T-helper 9 cell (primary cell): Measurements from ENCODE around the gene KRT6A.
"Not testable (repeated sequence)": the region's sequence is repeated elsewhere in the genome, so short reads cannot be mapped to it uniquely, and the experiment has no call there.

Source experiments
- DNase-seq: peaks from one replicate; pipeline ENCODE4 v3.0.0-alpha.2; 2020

The KRT6A gene

GRCh38 chr12:52499806-52500560, 6.9 kb upstream of the KRT6A start:
- no peak for DNase-seq

GRCh38 chr12:52498946-52499345, 5.9 kb upstream of the KRT6A start:
- DNase-seq, result no peak

- DNase-seq, result no peak
Observed at GRCh38 chr12:52497975-52498374, 4.9 kb upstream of the KRT6A start.

- no peak for DNase-seq
Observed at GRCh38 chr12:52496590-52497071, 3.6 kb upstream of the KRT6A start.

GRCh38 chr12:52496054-52496453, 3.0 kb upstream of the KRT6A start:
- DNase-seq, result no peak

GRCh38 chr12:52495389-52495788, 2.3 kb upstream of the KRT6A start:
- no peak for DNase-seq

- DNase-seq, result no peak
Observed at GRCh38 chr12:52494518-52494917, 1.5 kb upstream of the KRT6A start.

GRCh38 chr12:52494100-52494499, 1.0 kb upstream of the KRT6A start:
- DNase-seq, result no peak

GRCh38 chr12:52492405-52492804, 652 bp downstream of the KRT6A start:
- not testable (repeated sequence) for DNase-seq

- DNase-seq, result not testable (repeated sequence)
Observed at GRCh38 chr12:52491495-52491894, 1.6 kb downstream of the KRT6A start.

GRCh38 chr12:52488736-52489135, 4.3 kb downstream of the KRT6A start:
- no peak for DNase-seq

GRCh38 chr12:52487744-52488443, 5.2 kb downstream of the KRT6A start:
- not testable (repeated sequence) for DNase-seq

GRCh38 chr12:52487211-52487610, 5.8 kb downstream of the KRT6A start:
- DNase-seq, result no peak

- no peak for DNase-seq
Observed at GRCh38 chr12:52486166-52487105, 6.6 kb downstream of the KRT6A start.

GRCh38 chr12:52480073-52480472, 13.0 kb downstream of the KRT6A start:
- DNase-seq, result no peak

GRCh38 chr12:52477651-52478050, 15.4 kb downstream of the KRT6A start:
- DNase-seq, result no peak

- DNase-seq, result no peak
Observed at GRCh38 chr12:52474212-52474611, 18.8 kb downstream of the KRT6A start.

GRCh38 chr12:52473768-52474167, 19.3 kb downstream of the KRT6A start, which contains the start of gene KRT6C:
KRT6C (minus strand) TSS chr12:52473805; CDS start chr12:52473737, 68 bp downstream.
- DNase-seq, result no peak

- DNase-seq, result no peak
Observed at GRCh38 chr12:52469853-52470252, 23.2 kb downstream of the KRT6A start.

- no peak for DNase-seq
Observed at GRCh38 chr12:52464897-52465296, 28.2 kb downstream of the KRT6A start.

- DNase-seq, result no peak
Observed at GRCh38 chr12:52461693-52462092, 31.4 kb downstream of the KRT6A start.

GRCh38 chr12:52458861-52459260, 34.2 kb downstream of the KRT6A start:
- no peak for DNase-seq

- DNase-seq, result no peak
Observed at GRCh38 chr12:52455821-52456220, 37.2 kb downstream of the KRT6A start.
